GM08714 (cell line): ENCODE data around the gene HMX1.

Source experiments
- H3K4me3 ChIP-seq: fragments of 200-500 bp; sonication (Bioruptor generic); 2 replicates; pipeline ENCODE4 v1.5.1; 2014; ENCODE audit warnings: mild to moderate bottlenecking, low read length, inconsistent platforms
- ZNF274 ChIP-seq: IDR thresholded peaks from 2 replicates; pipeline ENCODE4 v1.6.1; 2012; ENCODE audit warnings: mild to moderate bottlenecking, low read depth, low read length

Gene HMX1

GRCh38 chr4:8871417-8872401 is at the start of gene HMX1:
HMX1 (minus strand) TSS chr4:8871839; CDS start chr4:8871614, 225 bp downstream.
- H3K4me3 ChIP-seq: no peak within 1 kb of the TSS
- TF ChIP-seq ZNF274: no peak

- no peak overlapping the region for H3K4me3 ChIP-seq
- TF ChIP-seq ZNF274: no peak
Measured at GRCh38 chr4:8920969-8921368, 49.3 kb upstream of the HMX1 start.

GRCh38 chr4:8920289-8920965 is 48.8 kb upstream of the HMX1 start:
- no peak overlapping the region for H3K4me3 ChIP-seq
- TF ChIP-seq ZNF274: no peak

GRCh38 chr4:8919651-8920288 is 48.1 kb upstream of the HMX1 start:
- no peak for TF ChIP-seq ZNF274
- no peak overlapping the region for H3K4me3 ChIP-seq

- H3K4me3 ChIP-seq: no peak overlapping the region
- no peak for TF ChIP-seq ZNF274
Measured at GRCh38 chr4:8917868-8918783, 46.5 kb upstream of the HMX1 start.

- no peak for TF ChIP-seq ZNF274
- H3K4me3 ChIP-seq: no peak overlapping the region
Measured at GRCh38 chr4:8917321-8917811, 45.7 kb upstream of the HMX1 start.

GRCh38 chr4:8916906-8917305 is 45.3 kb upstream of the HMX1 start:
- H3K4me3 ChIP-seq: no peak overlapping the region
- TF ChIP-seq ZNF274: no peak

- TF ChIP-seq ZNF274: no peak
- no peak overlapping the region for H3K4me3 ChIP-seq
Measured at GRCh38 chr4:8916351-8916885, 44.8 kb upstream of the HMX1 start.

GRCh38 chr4:8915201-8916200 is 43.9 kb upstream of the HMX1 start:
- TF ChIP-seq ZNF274: no peak
- H3K4me3 ChIP-seq: no peak overlapping the region

- no peak for TF ChIP-seq ZNF274
- no peak overlapping the region for H3K4me3 ChIP-seq
Measured at GRCh38 chr4:8914461-8915171, 43.0 kb upstream of the HMX1 start.

- H3K4me3 ChIP-seq: no peak overlapping the region
- no peak for TF ChIP-seq ZNF274
Measured at GRCh38 chr4:8913858-8914460, 42.3 kb upstream of the HMX1 start.
